Transverse colon (tissue), 4 donors: ENCODE measurements around the gene ITIH4.

Source experiments
- EP300 ChIP-seq: sonication (generic); formaldehyde crosslinking; IDR thresholded peaks from one replicate; pipeline ENCODE4 v1.6.1; 2017; ENCODE audit warnings: antibody characterized with exemption, low read depth
- POLR2A ChIP-seq: fragments of 450-650 bp; IDR thresholded peaks from one replicate; pipeline ENCODE4 v1.6.1; 2016; ENCODE audit warnings: antibody characterized with exemption, mild to moderate bottlenecking, moderate library complexity
- POLR2AphosphoS5 ChIP-seq, 3 donors: sonication (generic); formaldehyde crosslinking; IDR thresholded peaks; one replicate each; pipeline ENCODE4 v1.6.1; 2016; ENCODE audit warnings: antibody characterized with exemption in 3 of 3
- TF ChIP-seq, protein P1 (sequence below), 5 experiments: fragments of 200-600 bp in 3 of 5; fragments of 450-650 bp in 2 of 5; sonication (generic) in 3 of 5; IDR thresholded peaks; 1 replicate in 2 of 5; 2 replicates in 3 of 5; pipeline ENCODE4 v1.5.1; 2016 to 2017; ENCODE audit warnings: antibody characterized with exemption in 5 of 5, inconsistent platforms in 3 of 5, mild to moderate bottlenecking in 2 of 5, moderate library complexity in 1 of 5

DNA sequence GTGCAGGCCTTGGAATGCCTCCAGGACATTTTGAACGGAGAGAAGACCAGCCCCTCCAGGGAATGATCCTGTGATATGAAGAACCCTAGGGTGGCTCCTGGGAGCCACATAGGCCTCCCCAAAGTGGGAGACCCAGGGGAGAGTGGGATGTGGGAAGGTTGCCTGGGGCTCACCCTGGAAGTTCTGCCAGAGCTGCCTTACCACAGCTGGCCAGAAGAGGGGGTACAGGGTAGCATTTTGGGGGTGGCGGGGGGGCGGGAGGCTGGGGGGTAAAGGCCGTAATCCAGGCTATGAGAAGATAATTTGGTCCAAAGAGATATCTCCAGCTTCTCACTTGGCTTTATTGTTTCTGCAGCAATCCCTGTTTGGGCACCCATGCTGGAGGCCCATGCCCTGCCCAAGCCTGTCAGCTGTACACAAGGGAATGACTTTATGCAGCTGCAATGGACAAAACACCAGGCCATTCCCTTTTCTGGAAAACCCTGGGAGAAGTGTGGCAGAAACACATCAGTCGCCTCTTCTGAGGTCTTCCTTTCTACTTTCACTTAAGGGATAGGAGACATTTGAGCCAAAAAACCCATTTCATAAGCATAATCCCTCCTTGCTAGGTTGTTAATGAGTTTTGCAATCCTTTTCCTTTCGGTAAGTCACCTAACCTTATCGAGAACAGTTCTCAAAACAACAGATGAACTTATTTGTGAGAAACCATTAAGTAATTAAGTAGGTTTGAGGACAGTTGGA, 15.4 kb upstream of the ITIH4 start:
- TF ChIP-seq EP300 (no peak), POLR2AphosphoS5 (IDR thresholded peaks at IDR 0.05) (no peak), POLR2A (no peak)
- TF ChIP-seq, protein P1, sequence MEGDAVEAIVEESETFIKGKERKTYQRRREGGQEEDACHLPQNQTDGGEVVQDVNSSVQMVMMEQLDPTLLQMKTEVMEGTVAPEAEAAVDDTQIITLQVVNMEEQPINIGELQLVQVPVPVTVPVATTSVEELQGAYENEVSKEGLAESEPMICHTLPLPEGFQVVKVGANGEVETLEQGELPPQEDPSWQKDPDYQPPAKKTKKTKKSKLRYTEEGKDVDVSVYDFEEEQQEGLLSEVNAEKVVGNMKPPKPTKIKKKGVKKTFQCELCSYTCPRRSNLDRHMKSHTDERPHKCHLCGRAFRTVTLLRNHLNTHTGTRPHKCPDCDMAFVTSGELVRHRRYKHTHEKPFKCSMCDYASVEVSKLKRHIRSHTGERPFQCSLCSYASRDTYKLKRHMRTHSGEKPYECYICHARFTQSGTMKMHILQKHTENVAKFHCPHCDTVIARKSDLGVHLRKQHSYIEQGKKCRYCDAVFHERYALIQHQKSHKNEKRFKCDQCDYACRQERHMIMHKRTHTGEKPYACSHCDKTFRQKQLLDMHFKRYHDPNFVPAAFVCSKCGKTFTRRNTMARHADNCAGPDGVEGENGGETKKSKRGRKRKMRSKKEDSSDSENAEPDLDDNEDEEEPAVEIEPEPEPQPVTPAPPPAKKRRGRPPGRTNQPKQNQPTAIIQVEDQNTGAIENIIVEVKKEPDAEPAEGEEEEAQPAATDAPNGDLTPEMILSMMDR (IDR thresholded peaks at IDR 0.05), result peak; percentile 18 to 48 (median 31)
